ENCODE data around the gene H2AZ2. TPM values are rescaled to one million over a fixed set of nuclear protein-coding genes. Genes with fewer than 3 reads are reported as not detected.

H2AZ2 gene
- total and polyA plus RNA-seq, 2 donors (not counting 1 experiment from before 2014, with no cell fraction given) = 55.3 to 129 TPM

DNA sequence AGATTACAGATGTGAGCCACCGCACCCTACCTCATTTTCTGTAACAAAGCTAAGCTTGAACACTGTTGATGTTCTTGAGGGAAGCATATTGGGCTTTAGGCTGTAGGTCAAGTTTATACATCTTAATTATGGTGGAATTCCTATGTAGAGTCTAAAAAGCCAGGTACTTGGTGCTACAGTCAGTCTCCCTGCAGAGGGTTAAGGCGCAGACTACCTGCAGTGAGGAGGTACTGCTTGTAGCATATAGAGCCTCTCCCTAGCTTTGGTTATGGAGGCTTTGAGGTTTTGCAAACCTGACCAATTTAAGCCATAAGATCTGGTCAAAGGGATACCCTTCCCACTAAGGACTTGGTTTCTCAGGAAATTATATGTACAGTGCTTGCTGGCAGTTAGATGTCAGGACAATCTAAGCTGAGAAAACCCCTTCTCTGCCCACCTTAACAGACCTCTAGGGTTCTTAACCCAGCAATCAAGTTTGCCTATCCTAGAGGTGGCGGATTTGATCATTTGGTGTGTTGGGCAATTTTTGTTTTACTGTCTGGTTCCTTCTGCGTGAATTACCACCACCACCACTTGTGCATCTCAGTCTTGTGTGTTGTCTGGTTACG, 45.4 kb downstream of the H2AZ2 start:
- Mint-ChIP-seq H3K4me3 (no peak overlapping the region), H3K27ac (no peak overlapping the region), H3K4me1 (peaks cover 25% of the 10 kb centered on the region), H3K9me3 (ENCODE audit: insufficient read depth) (no peaks in the 10 kb centered on the region), H3K27me3 (no peaks in the 10 kb centered on the region)
- H3K27ac ChIP-seq (ENCODE audit: low read length in 2 of 2) = no peak overlapping the region
- peaks cover 49% of the 10 kb centered on the region for H4K20me1 ChIP-seq (ENCODE audit: control insufficient read depth, insufficient read depth, low read length, poor library complexity, severe bottlenecking)
- TF ChIP-seq, protein P1, sequence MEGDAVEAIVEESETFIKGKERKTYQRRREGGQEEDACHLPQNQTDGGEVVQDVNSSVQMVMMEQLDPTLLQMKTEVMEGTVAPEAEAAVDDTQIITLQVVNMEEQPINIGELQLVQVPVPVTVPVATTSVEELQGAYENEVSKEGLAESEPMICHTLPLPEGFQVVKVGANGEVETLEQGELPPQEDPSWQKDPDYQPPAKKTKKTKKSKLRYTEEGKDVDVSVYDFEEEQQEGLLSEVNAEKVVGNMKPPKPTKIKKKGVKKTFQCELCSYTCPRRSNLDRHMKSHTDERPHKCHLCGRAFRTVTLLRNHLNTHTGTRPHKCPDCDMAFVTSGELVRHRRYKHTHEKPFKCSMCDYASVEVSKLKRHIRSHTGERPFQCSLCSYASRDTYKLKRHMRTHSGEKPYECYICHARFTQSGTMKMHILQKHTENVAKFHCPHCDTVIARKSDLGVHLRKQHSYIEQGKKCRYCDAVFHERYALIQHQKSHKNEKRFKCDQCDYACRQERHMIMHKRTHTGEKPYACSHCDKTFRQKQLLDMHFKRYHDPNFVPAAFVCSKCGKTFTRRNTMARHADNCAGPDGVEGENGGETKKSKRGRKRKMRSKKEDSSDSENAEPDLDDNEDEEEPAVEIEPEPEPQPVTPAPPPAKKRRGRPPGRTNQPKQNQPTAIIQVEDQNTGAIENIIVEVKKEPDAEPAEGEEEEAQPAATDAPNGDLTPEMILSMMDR (IDR thresholded peaks at IDR 0.05) = no peak
- TF ChIP-seq EZH2 (IDR thresholded peaks at IDR 0.05; ENCODE audit: borderline replicate concordance, insufficient read depth, low read depth, low read length, poor library complexity, severe bottlenecking) = no peak
- CTCF ChIA-PET = interaction anchor here (0.7 kb wide), 1 partner anchor 23 kb away, joined by 4 read pairs; no protein-coding TSS in a partner anchor
- no peak overlapping the region for H2AFZ ChIP-seq (ENCODE audit: insufficient read depth, low read depth, low read length, poor library complexity, severe bottlenecking)
- H3K4me1 ChIP-seq (ENCODE audit: control insufficient read depth in 2 of 2, insufficient read depth in 2 of 2, low read length in 2 of 2) = peaks cover 15 to 18% of the 10 kb centered on the region in 2 donors
- POLR2A ChIA-PET = interaction anchor here (0.6 to 0.7 kb wide), 2 partner anchors 52 to 87 kb away, joined by 3 to 7 read pairs; no protein-coding TSS in a partner anchor
- no peak overlapping the region for H3K4me3 ChIP-seq (ENCODE audit: control extremely low read depth in 1 of 5, extremely low read depth in 1 of 5, insufficient read depth in 1 of 5, low read depth in 2 of 5, low read length in 4 of 5)
- DNase-seq = no peak
- intact Hi-C loops (cut with micrococcal nuclease) = no loop called here
- no peaks in the 10 kb centered on the region for H3K9me3 ChIP-seq (ENCODE audit: control extremely low read depth in 1 of 3, control insufficient read depth in 2 of 3, insufficient read depth in 1 of 3, low read length in 2 of 3)
- peaks cover 15 to 57% of the 10 kb centered on the region in 2 experiments for H3K36me3 ChIP-seq (replicated peaks in 1 of 2; ENCODE audit: control extremely low read depth in 1 of 2, control insufficient read depth in 1 of 2, extremely low read depth in 1 of 2, insufficient read depth in 2 of 2, low read length in 1 of 2)
- no peaks in the 10 kb centered on the region for H3K27me3 ChIP-seq (replicated peaks in 1 of 4; ENCODE audit: control extremely low read depth in 1 of 4, control insufficient read depth in 3 of 4, insufficient read depth in 4 of 4, low read length in 3 of 4)
- H3K79me2 ChIP-seq (ENCODE audit: control insufficient read depth, insufficient read depth, low read length) = peaks cover 25% of the 10 kb centered on the region
- no peak for ATAC-seq (ENCODE audit: low read depth)
- no peak overlapping the region for H3K4me2 ChIP-seq (replicated peaks; ENCODE audit: low read depth, low read length, poor library complexity, severe bottlenecking)
- no peak overlapping the region for H3K9ac ChIP-seq (ENCODE audit: low read length)
- 100% methylated on average over 2 of the region's 5 CpGs for whole genome bisulfite sequencing (ENCODE audit: insufficient coverage)

DNA sequence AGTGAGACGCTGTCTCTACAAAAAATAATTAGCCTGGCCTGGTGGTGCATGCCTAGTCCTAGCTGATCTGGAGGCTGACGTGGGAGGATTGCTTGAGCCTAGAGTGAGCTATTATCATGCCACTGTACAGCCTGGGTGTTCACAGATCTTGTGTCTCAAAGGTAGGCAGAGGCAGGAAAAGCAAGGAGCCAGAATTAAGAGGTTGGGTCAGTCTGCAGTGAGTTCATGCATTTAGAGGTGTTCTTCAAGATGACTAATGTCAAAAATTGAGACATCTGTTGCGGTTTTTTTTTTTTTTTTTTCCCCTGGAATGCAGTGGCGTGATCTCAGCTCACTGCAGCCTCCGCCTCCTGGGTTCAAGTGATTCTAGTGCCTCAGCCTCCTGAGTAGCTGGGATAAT, 46.0 kb downstream of the H2AZ2 start:
- Histone ChIP-seq H3K9ac (ENCODE audit: low read length) (no peak overlapping the region), H3K27me3 (replicated peaks in 1 of 4; ENCODE audit: control extremely low read depth in 1 of 4, control insufficient read depth in 3 of 4, insufficient read depth in 4 of 4, low read length in 3 of 4) (no peaks in the 10 kb centered on the region), H3K27ac (ENCODE audit: low read length in 2 of 2) (no peak overlapping the region), H3K9me3 (ENCODE audit: control extremely low read depth in 1 of 3, control insufficient read depth in 2 of 3, insufficient read depth in 1 of 3, low read length in 2 of 3) (no peaks in the 10 kb centered on the region), H3K4me1 (ENCODE audit: control insufficient read depth in 2 of 2, insufficient read depth in 2 of 2, low read length in 2 of 2) (peaks cover 15 to 18% of the 10 kb centered on the region in 2 donors), H3K4me3 (ENCODE audit: control extremely low read depth in 1 of 5, extremely low read depth in 1 of 5, insufficient read depth in 1 of 5, low read depth in 2 of 5, low read length in 4 of 5) (no peak overlapping the region), H4K20me1 (ENCODE audit: control insufficient read depth, insufficient read depth, low read length, poor library complexity, severe bottlenecking) (peaks cover 49% of the 10 kb centered on the region), H3K36me3 (replicated peaks in 1 of 2; ENCODE audit: control extremely low read depth in 1 of 2, control insufficient read depth in 1 of 2, extremely low read depth in 1 of 2, insufficient read depth in 2 of 2, low read length in 1 of 2) (peaks cover 15 to 57% of the 10 kb centered on the region in 2 experiments), H3K4me2 (replicated peaks; ENCODE audit: low read depth, low read length, poor library complexity, severe bottlenecking) (no peak overlapping the region), H3K79me2 (ENCODE audit: control insufficient read depth, insufficient read depth, low read length) (peaks cover 32% of the 10 kb centered on the region), H2AFZ (ENCODE audit: insufficient read depth, low read depth, low read length, poor library complexity, severe bottlenecking) (no peak overlapping the region)
- Mint-ChIP-seq H3K9me3 (ENCODE audit: insufficient read depth) (no peaks in the 10 kb centered on the region), H3K27ac (no peak overlapping the region), H3K4me3 (no peak overlapping the region), H3K4me1 (peaks cover 30% of the 10 kb centered on the region), H3K27me3 (no peaks in the 10 kb centered on the region)
- intact Hi-C loops (cut with micrococcal nuclease) = no loop called here
- TF ChIP-seq EZH2 (IDR thresholded peaks at IDR 0.05; ENCODE audit: borderline replicate concordance, insufficient read depth, low read depth, low read length, poor library complexity, severe bottlenecking) = no peak
- CTCF ChIA-PET = interaction anchor here (0.7 kb wide), 1 partner anchor 24 kb away, joined by 4 read pairs; no protein-coding TSS in a partner anchor
- ATAC-seq (ENCODE audit: low read depth) (no peak), DNase-seq (no peak)
- WGBS (ENCODE audit: insufficient coverage) = 86% methylated on average over 5 of the region's 5 CpGs
- POLR2A ChIA-PET = interaction anchor here (0.6 to 0.7 kb wide), 2 partner anchors 51 to 88 kb away, joined by 3 to 7 read pairs; no protein-coding TSS in a partner anchor

Measured in B cell (primary cell).